HepG2 (cell line): ENCODE measurements around the gene HTATSF1. TPM values are rescaled to one million over a fixed set of nuclear protein-coding genes. Genes with fewer than 3 reads are reported as not detected.
A peak's percentile ranks its signal among the peaks of the same experiment; 100 is the strongest.

Source experiments
- ATF7-NPFF ChIP-seq: sonication (generic); formaldehyde crosslinking; IDR thresholded peaks from 2 replicates; pipeline ENCODE4 v1.8.1; 2023; ENCODE audit warnings: mild to moderate bottlenecking, low read depth, missing genetic modification reagents, moderate library complexity
- CREB1 ChIP-seq, 2 experiments: fragments of 450-650 bp in 1 of 2; IDR thresholded peaks; 2 replicates each; pipeline ENCODE4 v1.6.1; 2016 to 2017; ENCODE audit warnings: control low read depth in 1 of 2, mild to moderate bottlenecking in 1 of 2, missing compliant biosample characterization in 1 of 2, missing genetic modification characterization in 1 of 2
- ELK4 ChIP-seq: sonication (generic); formaldehyde crosslinking; IDR thresholded peaks from 2 replicates; pipeline ENCODE4 v1.9.0; 2021; ENCODE audit warnings: missing genetic modification reagents, borderline replicate concordance
- GATAD1 ChIP-seq: IDR thresholded peaks from 2 replicates; pipeline ENCODE4 v1.6.1; 2016; ENCODE audit warnings: missing genetic modification reagents, missing compliant biosample characterization
- GFI1 ChIP-seq: sonication (generic); formaldehyde crosslinking; IDR thresholded peaks from 2 replicates; pipeline ENCODE4 v1.5.0; 2020; ENCODE audit warnings: missing genetic modification reagents, mild to moderate bottlenecking, borderline replicate concordance
- HNRNPLL ChIP-seq: fragments of 200-400 bp; formaldehyde crosslinking; IDR thresholded peaks from 2 replicates; pipeline ENCODE4 v1.6.1; 2017; ENCODE audit warnings: mild to moderate bottlenecking, low read depth, low read length; ENCODE audit not compliant: poor library complexity, severe bottlenecking
- HOXA3 ChIP-seq: sonication (generic); formaldehyde crosslinking; IDR thresholded peaks from 2 replicates; pipeline ENCODE4 v1.5.0; 2020; ENCODE audit warnings: missing genetic modification reagents
- KAT8 ChIP-seq: IDR thresholded peaks from 2 replicates; pipeline ENCODE4 v1.6.1; 2016; ENCODE audit warnings: missing genetic modification reagents, missing compliant biosample characterization
- MAX ChIP-seq: IDR thresholded peaks from 2 replicates; pipeline ENCODE4 v1.6.1; 2012; ENCODE audit warnings: inconsistent platforms
- NR2C2 ChIP-seq: sonication (generic); formaldehyde crosslinking; IDR thresholded peaks from 2 replicates; pipeline ENCODE4 v1.4.0; 2020; ENCODE audit warnings: missing genetic modification reagents, mild to moderate bottlenecking, moderate library complexity, borderline replicate concordance
- PHF20 ChIP-seq: sonication (generic); formaldehyde crosslinking; IDR thresholded peaks from 2 replicates; pipeline ENCODE4 v1.5.0; 2020; ENCODE audit warnings: mild to moderate bottlenecking, missing genetic modification reagents
- RAD21 ChIP-seq: fragments of 450-650 bp; formaldehyde crosslinking; IDR thresholded peaks from 2 replicates; pipeline ENCODE4 v1.5.0; 2020; ENCODE audit warnings: mild to moderate bottlenecking
- SKI ChIP-seq: fragments of 450-650 bp; IDR thresholded peaks from one replicate; pipeline ENCODE4 v1.6.1; 2018; ENCODE audit warnings: mild to moderate bottlenecking; ENCODE audit not compliant: partially characterized antibody
- SP1 ChIP-seq, 2 experiments: fragments of 450-650 bp in 1 of 2; sonication (generic) in 1 of 2; formaldehyde crosslinking in 1 of 2; IDR thresholded peaks; 2 replicates each; pipeline versions ENCODE4 v1.4.0 to v1.6.1; 2016 to 2020; ENCODE audit warnings: missing genetic modification reagents in 1 of 2
- UBTF ChIP-seq: sonication (generic); formaldehyde crosslinking; IDR thresholded peaks from 2 replicates; pipeline ENCODE4 v1.4.0; 2020; ENCODE audit warnings: mild to moderate bottlenecking, missing genetic modification reagents
- ZBTB26 ChIP-seq: IDR thresholded peaks from 2 replicates; pipeline ENCODE4 v1.6.1; 2016; ENCODE audit warnings: missing compliant biosample characterization, missing genetic modification reagents, borderline replicate concordance
- ZHX1 ChIP-seq: sonication (generic); formaldehyde crosslinking; IDR thresholded peaks from 2 replicates; pipeline ENCODE4 v1.8.1; 2022; ENCODE audit warnings: low read depth, mild to moderate bottlenecking, missing genetic modification reagents
- ZNF24 ChIP-seq: fragments of 450-650 bp; IDR thresholded peaks from 2 replicates; pipeline ENCODE4 v1.6.1; 2017; ENCODE audit warnings: antibody characterized with exemption, mild to moderate bottlenecking
- ZNF496 ChIP-seq: sonication (generic); formaldehyde crosslinking; IDR thresholded peaks from 2 replicates; pipeline ENCODE4 v1.8.1; 2023; ENCODE audit warnings: mild to moderate bottlenecking, moderate library complexity, missing genetic modification reagents; ENCODE audit not compliant: insufficient replicate concordance
- ZNF543 ChIP-seq: sonication (generic); formaldehyde crosslinking; IDR thresholded peaks from 2 replicates; pipeline ENCODE4 v1.4.0; 2020; ENCODE audit warnings: mild to moderate bottlenecking, missing genetic modification reagents
- polyA plus RNA-seq, 8 experiments: library from polyadenylated mRNA; depleted of rRNA in 3 of 8; stranded (reverse) in 7 of 8; unstranded in 1 of 8; fragments of >200 nt; fragmentation: Illumina TruSeq in 4 of 8; extraction: Trizol in 4 of 8; gene quantifications; 2 replicates each; pipeline versions ENCODE4 v1.2.1 to v1.2.3, GENCODE V29; 2011 to 2016; ENCODE audit warnings: low read depth in 4 of 8, missing spikeins in 1 of 8, mixed read lengths in 1 of 8; ENCODE audit not compliant: insufficient read depth in 1 of 8
- total RNA-seq, 5 experiments: library from RNA; depleted of rRNA; stranded (reverse); fragments of >200 nt; fragmentation: Illumina TruSeq; extraction: Trizol; gene quantifications; 2 replicates each; pipeline ENCODE4 v1.2.3, GENCODE V29; 2016; ENCODE audit warnings: low read depth in 1 of 5

The HTATSF1 gene
- total and polyA plus RNA-seq, 2 of the 13 experiments (the other 11 are each of a cell fraction or from before 2014, with no cell fraction given), result 0.57 to 40.5 TPM

- no peak for TF ChIP-seq ZBTB26
- TF ChIP-seq CREB1 (IDR thresholded peaks at IDR 0.05), result peak; percentile 69; the same call in 1 of the 2 replicates
- TF ChIP-seq CREB1 (CRISPR knock-in tag; IDR thresholded peaks at IDR 0.05), result peak; percentile 79
- peak; percentile 79 for TF ChIP-seq MAX
- peak; percentile 36; the same call in 1 of the 2 replicates for TF ChIP-seq ATF7-NPFF (CRISPR knock-in tag)
- no peak for TF ChIP-seq SP1 (IDR thresholded peaks at IDR 0.05)
- TF ChIP-seq SP1 (CRISPR knock-in tag; IDR thresholded peaks at IDR 0.05), result peak; percentile 92
- peak; percentile 33; the same call in 1 of the 2 replicates for TF ChIP-seq NR2C2 (CRISPR knock-in tag)
- TF ChIP-seq ZNF24, result no peak; the same call in 1 of the 2 replicates
- TF ChIP-seq KAT8 (CRISPR knock-in tag), result peak; percentile 51; the same call in 1 of the 2 replicates
- TF ChIP-seq HNRNPLL, result peak; percentile 33
- TF ChIP-seq ELK4, result no peak
- TF ChIP-seq UBTF (CRISPR knock-in tag), result 0 out of 2 replicates have a peak, but pooled peaks have one; percentile 11
- peak; percentile 81 for TF ChIP-seq GATAD1 (CRISPR knock-in tag)
- peak; percentile 44; the same call in 1 of the 2 replicates for TF ChIP-seq PHF20 (CRISPR knock-in tag)
- TF ChIP-seq GFI1 (CRISPR knock-in tag), result no peak
- TF ChIP-seq HOXA3 (CRISPR knock-in tag), result peak; percentile 97
- TF ChIP-seq RAD21 (CRISPR knock-in tag), result 0 out of 2 replicates have a peak, but pooled peaks have one; percentile 10
- TF ChIP-seq ZNF496, result no peak
- TF ChIP-seq ZHX1 (CRISPR knock-in tag), result peak; percentile 59; the same call in 1 of the 2 replicates
- TF ChIP-seq ZNF543, result no peak
- peak; percentile 18 for TF ChIP-seq SKI
Measured at GRCh38 chrX:136496764-136497555, 432 bp upstream of the HTATSF1 start (continued).
